Neuronal stem cell (in vitro differentiated cells): ENCODE measurements around the gene MAP1LC3B2.

Experiments used
- DNase-seq: peaks from one replicate; pipeline ENCODE4 v3.0.0-alpha.2; 2013; ENCODE audit warnings: low spot score
- H2AFZ ChIP-seq: one replicate; pipeline ENCODE4 v1.6.1; 2013; ENCODE audit warnings: mild to moderate bottlenecking, low read length, inconsistent platforms
- H2AK5ac ChIP-seq: 2 replicates; pipeline ENCODE4 v1.6.1; 2013; ENCODE audit warnings: low read depth, mild to moderate bottlenecking, inconsistent platforms, low read length, moderate library complexity, mixed read lengths
- H2BK120ac ChIP-seq: 2 replicates; pipeline ENCODE4 v1.6.1; 2013; ENCODE audit warnings: low read depth, mild to moderate bottlenecking, inconsistent platforms, low read length, moderate library complexity, mixed read lengths
- H2BK12ac ChIP-seq: one replicate; pipeline ENCODE4 v1.6.1; 2013; ENCODE audit warnings: low read length, inconsistent platforms
- H2BK15ac ChIP-seq: 2 replicates; pipeline ENCODE4 v1.6.1; 2013; ENCODE audit warnings: mild to moderate bottlenecking, low read length, inconsistent platforms, mixed read lengths
- H2BK5ac ChIP-seq: one replicate; pipeline ENCODE4 v1.6.1; 2013; ENCODE audit warnings: inconsistent platforms, mild to moderate bottlenecking, low read length, moderate library complexity
- H3K14ac ChIP-seq: one replicate; pipeline ENCODE4 v1.6.1; 2013; ENCODE audit warnings: low read length, inconsistent platforms
- H3K18ac ChIP-seq: 2 replicates; pipeline ENCODE4 v1.6.1; 2013; ENCODE audit warnings: low read length, inconsistent platforms
- H3K23ac ChIP-seq: 2 replicates; pipeline ENCODE4 v1.6.1; 2013; ENCODE audit warnings: low read depth, mild to moderate bottlenecking, mixed read lengths, low read length, inconsistent platforms; ENCODE audit not compliant: poor library complexity
- H3K27ac ChIP-seq: replicated peaks from 3 replicates; pipeline ENCODE4 v1.5.1; 2013; ENCODE audit warnings: low read length, inconsistent platforms
- H3K27me3 ChIP-seq, 3 experiments: 2 replicates each; pipeline ENCODE4 v1.6.1; 2013; ENCODE audit warnings: low read length in 3 of 3, mild to moderate bottlenecking in 2 of 3, inconsistent platforms in 1 of 3, low read depth in 1 of 3, mixed read lengths in 1 of 3, moderate library complexity in 1 of 3; ENCODE audit not compliant: control insufficient read depth in 3 of 3, insufficient read depth in 3 of 3
- H3K36me3 ChIP-seq, 2 donors: replicated peaks in 1 of 2; 2 replicates each; pipeline ENCODE4 v1.6.1; 2013; ENCODE audit warnings: low read length in 2 of 2; ENCODE audit not compliant: control insufficient read depth in 2 of 2, insufficient read depth in 2 of 2
- H3K4ac ChIP-seq: 2 replicates; pipeline ENCODE4 v1.6.1; 2013; ENCODE audit warnings: inconsistent platforms, mild to moderate bottlenecking, low read length, moderate library complexity
- H3K4me1 ChIP-seq, 2 donors: 1 replicate in 1 of 2; 2 replicates in 1 of 2; pipeline ENCODE4 v1.6.1; 2013; ENCODE audit warnings: low read length in 2 of 2, low read depth in 1 of 2; ENCODE audit not compliant: control insufficient read depth in 2 of 2, insufficient read depth in 1 of 2
- H3K4me2 ChIP-seq: one replicate; pipeline ENCODE4 v1.6.1; 2013; ENCODE audit warnings: mild to moderate bottlenecking, low read length, inconsistent platforms; ENCODE audit not compliant: insufficient read depth, poor library complexity, severe bottlenecking
- H3K4me3 ChIP-seq, 2 donors: 2 replicates each; pipeline ENCODE4 v1.5.1; 2013; ENCODE audit warnings: low read length in 2 of 2, mild to moderate bottlenecking in 2 of 2, inconsistent platforms in 1 of 2, moderate library complexity in 1 of 2
- H3K79me1 ChIP-seq: one replicate; pipeline ENCODE4 v1.6.1; 2013; ENCODE audit warnings: low read depth, mild to moderate bottlenecking, inconsistent platforms, low read length, moderate library complexity
- H3K9ac ChIP-seq: one replicate; pipeline ENCODE4 v1.6.1; 2013; ENCODE audit warnings: mild to moderate bottlenecking, low read depth, low read length, inconsistent platforms; ENCODE audit not compliant: poor library complexity
- H3K9me3 ChIP-seq, 2 donors: replicated peaks in 1 of 2; 2 replicates each; pipeline versions ENCODE3 to v1.6.1; 2013; ENCODE audit warnings: low read length in 2 of 2, mild to moderate bottlenecking in 2 of 2, inconsistent platforms in 1 of 2, low read depth in 1 of 2, mixed read lengths in 1 of 2, moderate library complexity in 1 of 2; ENCODE audit not compliant: control insufficient read depth in 2 of 2, insufficient read depth in 1 of 2
- H4K8ac ChIP-seq: one replicate; pipeline ENCODE4 v1.6.1; 2013; ENCODE audit warnings: low read depth, mild to moderate bottlenecking, inconsistent platforms, low read length, moderate library complexity
- H4K91ac ChIP-seq: one replicate; pipeline ENCODE4 v1.6.1; 2013; ENCODE audit warnings: low read length, low read depth, mild to moderate bottlenecking, inconsistent platforms; ENCODE audit not compliant: poor library complexity
- WGBS, 2 donors: extraction: QIAGEN DNeasy Blood & Tissue Kit; methylation state at CpG; one replicate each; pipeline ENCODE4 v1.1.7; 2013; ENCODE audit warnings: missing lambda C conversion rate in 2 of 2, mixed read lengths in 1 of 2; ENCODE audit not compliant: insufficient read length in 2 of 2, insufficient replicate concordance in 1 of 2; ENCODE audit errors: extremely low coverage in 2 of 2; 5-methylcytosine and 5-hydroxymethylcytosine counted together

MAP1LC3B2 gene

GRCh38 chr12:116604178-116604895 lies 45.2 kb downstream of the MAP1LC3B2 start:
- Histone ChIP-seq H3K27me3 (no peaks in the 10 kb centered on the region), H3K14ac (no peak overlapping the region), H2BK5ac (no peak overlapping the region), H3K27ac (no peak overlapping the region), H2BK15ac (no peak overlapping the region), H3K18ac (no peak overlapping the region), H3K4ac (no peak overlapping the region), H4K8ac (no peak overlapping the region), H3K36me3 (no peaks in the 10 kb centered on the region), H2AK5ac (no peak overlapping the region), H2AFZ (no peak overlapping the region), H3K79me1 (no peaks in the 10 kb centered on the region), H2BK12ac (no peak overlapping the region), H3K4me3 (no peak overlapping the region), H4K91ac (no peak overlapping the region), H3K4me2 (no peak overlapping the region), H3K4me1 (peaks cover 0 to 5% of the 10 kb centered on the region in 2 donors), H3K9ac (no peak overlapping the region), H2BK120ac (no peak overlapping the region), H3K23ac (no peak overlapping the region), H3K9me3 (peaks cover 0 to 4% of the 10 kb centered on the region in 2 donors)
- no CpG with 5 or more reads among the region's 13 CpGs for WGBS, 2 donors
- DNase-seq: no peak

- H3K9ac ChIP-seq: no peak overlapping the region
- H2BK120ac ChIP-seq: no peak overlapping the region
- H3K27ac ChIP-seq: no peak overlapping the region
Observed at GRCh38 chr12:116604951-116605641, 45.9 kb downstream of the MAP1LC3B2 start.

GRCh38 chr12:116606397-116606796 lies 47.2 kb downstream of the MAP1LC3B2 start:
- Histone ChIP-seq H4K8ac (no peak overlapping the region), H4K91ac (no peak overlapping the region), H3K18ac (no peak overlapping the region), H2BK15ac (no peak overlapping the region), H3K4me1 (peaks cover 0 to 4% of the 10 kb centered on the region in 2 donors), H3K27ac (no peak overlapping the region), H3K36me3 (no peaks in the 10 kb centered on the region), H2BK120ac (no peak overlapping the region), H3K9me3 (peaks cover 0 to 4% of the 10 kb centered on the region in 2 donors), H2AFZ (no peak overlapping the region), H3K79me1 (no peaks in the 10 kb centered on the region), H3K23ac (no peak overlapping the region), H2AK5ac (no peak overlapping the region), H3K4me2 (no peak overlapping the region), H2BK5ac (no peak overlapping the region), H3K14ac (no peak overlapping the region), H2BK12ac (no peak overlapping the region), H3K4me3 (no peak overlapping the region), H3K9ac (no peak overlapping the region), H3K4ac (no peak overlapping the region), H3K27me3 (no peaks in the 10 kb centered on the region)
- no CpG with 5 or more reads among the region's 4 CpGs for whole genome bisulfite sequencing, 2 donors
- no peak for DNase-seq

More at GRCh38 chr12:116604951-116605641, 45.9 kb downstream of the MAP1LC3B2 start:
- Histone ChIP-seq H3K4me3 (no peak overlapping the region), H3K27me3 (no peaks in the 10 kb centered on the region), H2BK12ac (no peak overlapping the region), H3K79me1 (no peaks in the 10 kb centered on the region), H2AFZ (no peak overlapping the region), H3K4me1 (peaks cover 0 to 4% of the 10 kb centered on the region in 2 donors), H2BK5ac (no peak overlapping the region), H4K91ac (no peak overlapping the region), H3K23ac (no peak overlapping the region), H3K4me2 (no peak overlapping the region), H3K9me3 (peaks cover 0 to 4% of the 10 kb centered on the region in 2 donors), H3K36me3 (no peaks in the 10 kb centered on the region), H3K4ac (no peak overlapping the region), H2AK5ac (no peak overlapping the region), H3K18ac (no peak overlapping the region), H4K8ac (no peak overlapping the region), H3K14ac (no peak overlapping the region), H2BK15ac (no peak overlapping the region)
- no CpG with 5 or more reads among the region's 22 CpGs for WGBS, 2 donors
- no peak for DNase-seq

GRCh38 chr12:116607039-116607438 lies 47.9 kb downstream of the MAP1LC3B2 start:
- no peak overlapping the region for H3K18ac ChIP-seq
- no peaks in the 10 kb centered on the region for H3K79me1 ChIP-seq
- peaks cover 0 to 4% of the 10 kb centered on the region in 2 donors for H3K9me3 ChIP-seq
- peaks cover 0 to 4% of the 10 kb centered on the region in 2 donors for H3K4me1 ChIP-seq
- no peaks in the 10 kb centered on the region for H3K36me3 ChIP-seq
- H3K14ac ChIP-seq: no peak overlapping the region
- H4K8ac ChIP-seq: no peak overlapping the region
- H4K91ac ChIP-seq: no peak overlapping the region
- no peak overlapping the region for H3K23ac ChIP-seq
- H2BK12ac ChIP-seq: no peak overlapping the region
- no peak overlapping the region for H3K9ac ChIP-seq
- no peak overlapping the region for H3K4me3 ChIP-seq
- no peak overlapping the region for H2AK5ac ChIP-seq
- H2BK15ac ChIP-seq: no peak overlapping the region
- no peak overlapping the region for H3K4ac ChIP-seq
- H2BK120ac ChIP-seq: no peak overlapping the region
- H3K27ac ChIP-seq: no peak overlapping the region
- H2AFZ ChIP-seq: no peak overlapping the region
- H2BK5ac ChIP-seq: no peak overlapping the region
- DNase-seq: no peak
- WGBS, 2 donors: no CpG with 5 or more reads among the region's 6 CpGs
- no peaks in the 10 kb centered on the region for H3K27me3 ChIP-seq
- no peak overlapping the region for H3K4me2 ChIP-seq
